Thymus (tissue), 11 donors: ENCODE data around the gene OAS2. TPM values are rescaled to one million over a fixed set of nuclear protein-coding genes. Genes with fewer than 3 reads are reported as not detected.
A peak's percentile ranks its signal among the peaks of the same experiment; 100 is the strongest.

Source experiments
- DNase-seq, 9 donors: peaks; one replicate each; pipeline ENCODE4 v3.0.0-alpha.2; 2013; ENCODE audit warnings: low spot score in 9 of 9, low read depth in 6 of 9, missing footprints in 1 of 9
- H3K27ac ChIP-seq, 2 donors: one replicate each; pipeline ENCODE4 v1.5.1; 2013; ENCODE audit warnings: control low read depth in 1 of 2, low read depth in 1 of 2, low read length in 1 of 2, mild to moderate bottlenecking in 1 of 2, moderate library complexity in 1 of 2
- H3K27me3 ChIP-seq, 2 donors: one replicate each; pipeline ENCODE4 v1.5.1; 2013; ENCODE audit warnings: low read length in 1 of 2; ENCODE audit not compliant: control insufficient read depth in 2 of 2, insufficient read depth in 1 of 2
- H3K36me3 ChIP-seq, 2 donors: one replicate each; pipeline ENCODE4 v1.5.1; 2013; ENCODE audit warnings: low read length in 1 of 2, mild to moderate bottlenecking in 1 of 2, moderate library complexity in 1 of 2; ENCODE audit not compliant: control insufficient read depth in 2 of 2, insufficient read depth in 2 of 2
- H3K4me1 ChIP-seq, 2 donors: one replicate each; pipeline ENCODE4 v1.5.1; 2013; ENCODE audit warnings: low read length in 2 of 2; ENCODE audit not compliant: control insufficient read depth in 2 of 2, insufficient read depth in 2 of 2
- H3K4me3 ChIP-seq, 2 donors: one replicate each; pipeline ENCODE4 v1.5.1; 2013; ENCODE audit warnings: low read length in 2 of 2, control low read depth in 1 of 2, mild to moderate bottlenecking in 1 of 2
- H3K9me3 ChIP-seq, 2 donors: one replicate each; pipeline ENCODE4 v1.5.1; 2013; ENCODE audit warnings: low read length in 1 of 2, mild to moderate bottlenecking in 1 of 2; ENCODE audit not compliant: control insufficient read depth in 2 of 2, insufficient read depth in 1 of 2
- WGBS: extraction: QIAGEN DNeasy Blood & Tissue Kit; methylation state at CpG from one replicate; pipeline ENCODE4 v1.1.7; 2013; 5-methylcytosine and 5-hydroxymethylcytosine counted together
- polyA plus RNA-seq: library from polyadenylated mRNA; stranded (reverse); fragments of 200-250 nt; gene quantifications from one replicate; pipeline ENCODE4 v1.2.3, GENCODE V29; 2013
- total RNA-seq: library from RNA; stranded (reverse); fragments of 120-200 nt; gene quantifications from one replicate; pipeline ENCODE4 v1.2.4, GENCODE V29; 2013
- donor health status: healthy.

OAS2 gene
- total and polyA plus RNA-seq, 2 donors, result 29.8 to 45.8 TPM

GRCh38 chr12:113040722-113041171 lies 62.4 kb downstream of the OAS2 start:
- no peak for DNase-seq
- 82% methylated on average over 7 of the region's 7 CpGs for WGBS
- H3K36me3 ChIP-seq, result no peaks in the 10 kb centered on the region
- H3K4me3 ChIP-seq, result no peak overlapping the region
- no peak overlapping the region for H3K27ac ChIP-seq
- H3K27me3 ChIP-seq, result no peaks in the 10 kb centered on the region
- no peaks in the 10 kb centered on the region for H3K9me3 ChIP-seq
- H3K4me1 ChIP-seq, result no peaks in the 10 kb centered on the region

DNA sequence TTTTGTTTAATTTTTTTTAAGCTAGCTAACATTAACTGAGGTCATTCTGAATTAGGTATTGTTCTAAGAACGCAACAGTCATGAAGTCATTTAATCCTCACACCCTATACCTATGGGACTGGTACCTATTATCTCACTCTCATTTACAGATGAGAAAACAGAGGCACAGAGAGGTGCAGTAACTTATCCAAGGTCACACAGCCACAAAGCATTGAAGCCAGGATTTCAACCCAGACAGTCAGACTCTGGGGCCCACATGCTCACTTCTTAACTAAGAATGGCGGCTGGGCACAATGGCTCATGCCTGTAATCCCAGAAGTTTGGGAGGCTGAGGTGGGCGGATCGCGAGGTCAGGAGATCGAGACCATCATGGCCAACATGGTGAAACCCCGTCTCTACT lies 63.2 kb downstream of the OAS2 start:
- H3K36me3 ChIP-seq, result no peaks in the 10 kb centered on the region
- no peaks in the 10 kb centered on the region for H3K27me3 ChIP-seq
- no peak overlapping the region for H3K4me3 ChIP-seq
- no peak overlapping the region for H3K27ac ChIP-seq
- no peaks in the 10 kb centered on the region for H3K9me3 ChIP-seq
- H3K4me1 ChIP-seq, result no peaks in the 10 kb centered on the region
- WGBS, result 96% methylated on average over 7 of the region's 7 CpGs
- no peak for DNase-seq

GRCh38 chr12:113043240-113043639 lies 64.9 kb downstream of the OAS2 start:
- no peak overlapping the region for H3K27ac ChIP-seq
- H3K9me3 ChIP-seq, result no peaks in the 10 kb centered on the region
- H3K4me1 ChIP-seq, result no peaks in the 10 kb centered on the region
- no peak overlapping the region for H3K4me3 ChIP-seq
- DNase-seq, result no peak
- H3K36me3 ChIP-seq, result no peaks in the 10 kb centered on the region
- no peaks in the 10 kb centered on the region for H3K27me3 ChIP-seq
- 89% methylated on average over 8 of the region's 8 CpGs for WGBS

DNA sequence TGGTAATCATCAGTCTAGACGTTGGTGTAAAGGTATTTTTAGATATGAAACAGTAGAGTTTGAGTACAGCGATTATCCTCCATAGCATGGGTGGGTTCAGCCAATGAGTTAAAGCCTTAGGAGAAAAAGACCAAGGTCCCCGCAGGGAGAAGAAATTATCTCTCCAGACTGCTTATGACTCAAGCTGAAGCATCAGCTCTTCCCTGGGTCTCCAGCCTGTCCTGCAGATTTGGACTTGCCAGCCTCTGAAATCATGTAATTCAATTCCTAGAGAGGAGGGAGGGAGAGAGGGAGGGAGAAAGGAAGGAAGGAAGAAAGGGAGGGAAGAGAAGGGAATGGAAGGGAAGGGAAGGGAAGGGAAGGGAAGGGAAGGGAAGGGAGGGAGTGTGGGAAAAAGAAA lies 66.2 kb downstream of the OAS2 start:
- H3K9me3 ChIP-seq, result no peaks in the 10 kb centered on the region
- DNase-seq, result no peak
- 90% methylated on average over 3 of the region's 3 CpGs for WGBS
- no peak overlapping the region for H3K27ac ChIP-seq
- no peak overlapping the region for H3K4me3 ChIP-seq
- no peaks in the 10 kb centered on the region for H3K36me3 ChIP-seq
- no peaks in the 10 kb centered on the region for H3K27me3 ChIP-seq
- H3K4me1 ChIP-seq, result peaks cover 0 to 7% of the 10 kb centered on the region in 2 donors

GRCh38 chr12:113048716-113049127 lies 70.4 kb downstream of the OAS2 start:
- H3K36me3 ChIP-seq, result no peaks in the 10 kb centered on the region
- 14% methylated on average over 6 of the region's 6 CpGs for WGBS
- no peak overlapping the region for H3K4me3 ChIP-seq
- H3K4me1 ChIP-seq, result peaks cover 0 to 15% of the 10 kb centered on the region in 2 donors
- H3K27me3 ChIP-seq, result no peaks in the 10 kb centered on the region
- peak in 8 of 9 donors; percentile 41 to 78 (median 56) for DNase-seq
- H3K9me3 ChIP-seq, result no peaks in the 10 kb centered on the region
- H3K27ac ChIP-seq, result no peak overlapping the region

- no peaks in the 10 kb centered on the region for H3K27me3 ChIP-seq
- 83% methylated on average over 11 of the region's 11 CpGs for WGBS
- DNase-seq, result no peak
- H3K4me1 ChIP-seq, result peaks cover 0 to 15% of the 10 kb centered on the region in 2 donors
- H3K36me3 ChIP-seq, result no peaks in the 10 kb centered on the region
- H3K4me3 ChIP-seq, result no peak overlapping the region
- no peak overlapping the region for H3K27ac ChIP-seq
- H3K9me3 ChIP-seq, result no peaks in the 10 kb centered on the region
Measured at GRCh38 chr12:113049976-113050742, 71.8 kb downstream of the OAS2 start.

- no peak overlapping the region for H3K27ac ChIP-seq
- no peak for DNase-seq
- H3K4me3 ChIP-seq, result no peak overlapping the region
- peaks cover 4 to 5% of the 10 kb centered on the region in 2 donors for H3K27me3 ChIP-seq
- no peaks in the 10 kb centered on the region for H3K9me3 ChIP-seq
- H3K4me1 ChIP-seq, result peaks cover 0 to 19% of the 10 kb centered on the region in 2 donors
- WGBS, result 87% methylated on average over 7 of the region's 7 CpGs
- no peaks in the 10 kb centered on the region for H3K36me3 ChIP-seq
Measured at GRCh38 chr12:113050795-113051194, 72.5 kb downstream of the OAS2 start.

DNA sequence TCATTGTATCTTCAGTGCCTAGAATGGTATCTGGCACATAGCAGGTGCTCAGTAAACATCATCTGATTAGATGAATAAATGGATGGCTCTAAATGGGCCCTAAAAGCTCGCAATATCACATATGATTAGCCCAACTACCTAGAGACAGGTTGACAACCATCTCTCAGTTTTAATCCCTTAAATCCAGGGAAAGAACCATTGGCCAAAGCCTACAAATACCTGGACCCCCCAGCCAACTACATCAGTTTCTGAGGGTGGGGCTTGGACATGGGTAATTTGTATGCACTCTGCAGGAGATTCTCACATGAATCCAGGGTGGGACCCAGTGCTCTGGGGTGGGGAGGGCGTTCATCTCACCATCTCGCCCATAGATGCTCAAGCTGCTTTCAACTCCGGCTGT lies 73.4 kb downstream of the OAS2 start:
- WGBS, result 97% methylated on average over 4 of the region's 4 CpGs
- H3K27ac ChIP-seq, result no peak overlapping the region

GRCh38 chr12:113052326-113052725 lies 74.0 kb downstream of the OAS2 start:
- H3K27me3 ChIP-seq, result peaks cover 9 to 19% of the 10 kb centered on the region in 2 donors
- WGBS, result 59% methylated on average over 4 of the region's 4 CpGs
- no peaks in the 10 kb centered on the region for H3K36me3 ChIP-seq
- H3K4me3 ChIP-seq, result no peak overlapping the region
- no peak for DNase-seq
- H3K9me3 ChIP-seq, result no peaks in the 10 kb centered on the region
- peaks cover 3 to 22% of the 10 kb centered on the region in 2 donors for H3K4me1 ChIP-seq
- H3K27ac ChIP-seq, result no peak overlapping the region

More for the DNA sequence above, 73.4 kb downstream of the OAS2 start:
- Histone ChIP-seq H3K36me3 (no peaks in the 10 kb centered on the region), H3K4me1 (peaks cover 0 to 22% of the 10 kb centered on the region in 2 donors), H3K27me3 (peaks cover 6 to 13% of the 10 kb centered on the region in 2 donors), H3K4me3 (no peak overlapping the region), H3K9me3 (no peaks in the 10 kb centered on the region)
- no peak for DNase-seq
